GM13976 (cell line): ENCODE measurements around the gene CBX7.
A peak's percentile ranks its signal among the peaks of the same experiment; 100 is the strongest.

Experiments
- DNase-seq: peaks from one replicate; pipeline ENCODE4 v3.0.0; 2012; ENCODE audit warnings: low spot score
- in situ Hi-C: fragments of 300-500 bp; cut with MboI; formaldehyde crosslinking; loops from one replicate; pipeline ENCODE4 v1.12.0; 2022; ENCODE audit warnings: low sequenced_read_pairs, mixed read lengths, inconsistent platforms; ENCODE audit not compliant: unreplicated experiment
- TF ChIP-seq, protein P1 (sequence below): IDR thresholded peaks from 2 replicates; pipeline ENCODE4 v1.5.1; 2012; ENCODE audit warnings: borderline replicate concordance, mild to moderate bottlenecking; ENCODE audit not compliant: insufficient read depth; ENCODE audit errors: extremely low read depth, missing control alignments, control extremely low read depth

Gene CBX7

DNA sequence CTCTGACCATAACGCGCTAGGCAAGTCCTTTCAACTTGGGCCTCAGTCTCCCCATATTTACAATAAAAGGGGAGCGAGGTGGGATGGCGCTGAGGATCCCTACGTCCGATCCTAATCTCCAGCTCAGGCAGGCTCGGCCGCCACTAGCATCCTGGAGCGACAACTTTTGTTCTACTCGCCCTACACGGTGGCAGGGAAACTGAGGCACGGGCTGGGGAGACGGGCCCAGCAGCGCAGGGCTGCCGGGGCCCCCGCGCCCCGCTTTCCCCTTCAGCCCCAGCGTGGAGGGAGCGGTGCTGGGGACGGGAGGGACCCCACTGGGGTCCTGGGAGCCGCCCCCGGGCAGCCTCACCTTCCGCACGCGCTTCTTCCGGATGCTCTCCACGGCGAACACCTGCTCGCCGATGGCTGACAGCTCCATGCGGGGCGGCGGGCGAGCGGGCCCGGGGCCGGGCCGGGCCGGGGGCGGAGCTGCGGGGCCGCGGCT is 413 bp downstream of the CBX7 start:
- TF ChIP-seq, protein P1, sequence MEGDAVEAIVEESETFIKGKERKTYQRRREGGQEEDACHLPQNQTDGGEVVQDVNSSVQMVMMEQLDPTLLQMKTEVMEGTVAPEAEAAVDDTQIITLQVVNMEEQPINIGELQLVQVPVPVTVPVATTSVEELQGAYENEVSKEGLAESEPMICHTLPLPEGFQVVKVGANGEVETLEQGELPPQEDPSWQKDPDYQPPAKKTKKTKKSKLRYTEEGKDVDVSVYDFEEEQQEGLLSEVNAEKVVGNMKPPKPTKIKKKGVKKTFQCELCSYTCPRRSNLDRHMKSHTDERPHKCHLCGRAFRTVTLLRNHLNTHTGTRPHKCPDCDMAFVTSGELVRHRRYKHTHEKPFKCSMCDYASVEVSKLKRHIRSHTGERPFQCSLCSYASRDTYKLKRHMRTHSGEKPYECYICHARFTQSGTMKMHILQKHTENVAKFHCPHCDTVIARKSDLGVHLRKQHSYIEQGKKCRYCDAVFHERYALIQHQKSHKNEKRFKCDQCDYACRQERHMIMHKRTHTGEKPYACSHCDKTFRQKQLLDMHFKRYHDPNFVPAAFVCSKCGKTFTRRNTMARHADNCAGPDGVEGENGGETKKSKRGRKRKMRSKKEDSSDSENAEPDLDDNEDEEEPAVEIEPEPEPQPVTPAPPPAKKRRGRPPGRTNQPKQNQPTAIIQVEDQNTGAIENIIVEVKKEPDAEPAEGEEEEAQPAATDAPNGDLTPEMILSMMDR, result no peak
- DNase-seq, result no peak
- in situ Hi-C loops, result loop anchor here (25.0 kb wide), 1 partner anchor 360 kb away; the partner anchor contains the start of genes ATF4 and MIEF1

- in situ Hi-C loops, result loop anchor here (25.0 kb wide), 1 partner anchor 361 kb away; the partner anchor contains the start of genes ATF4 and MIEF1
- TF ChIP-seq, protein P1, result no peak
- DNase-seq, result no peak
Measured at GRCh38 chr22:39151329-39151975, 1.0 kb downstream of the CBX7 start.

- no peak for DNase-seq
- in situ Hi-C loops, result loop anchor here (25.0 kb wide), 1 partner anchor 361 kb away; the partner anchor contains the start of genes ATF4 and MIEF1
- TF ChIP-seq, protein P1, result no peak
Measured at GRCh38 chr22:39150848-39151215, 1.6 kb downstream of the CBX7 start.

- in situ Hi-C loops, result loop anchor here (25.0 kb wide), 1 partner anchor 362 kb away; the partner anchor contains the start of genes ATF4 and MIEF1
- DNase-seq, result no peak
- TF ChIP-seq, protein P1, result no peak
Measured at GRCh38 chr22:39149915-39150847, 2.3 kb downstream of the CBX7 start.

GRCh38 chr22:39148727-39149535 is 3.5 kb downstream of the CBX7 start:
- peak; percentile 89 for DNase-seq
- TF ChIP-seq, protein P1, result no peak
- in situ Hi-C loops, result no loop called here
